GM21737 (cell line): ENCODE measurements around the gene SMIM33.
"Not testable (repeated sequence)": the region's sequence is repeated elsewhere in the genome, so short reads cannot be mapped to it uniquely, and the experiment has no call there.

Experiments used
- ATAC-seq: cut with Tn5 transposase; IDR thresholded peaks from one replicate; pipeline ENCODE4 v1.9.1; 2021; ENCODE audit warnings: mild to moderate bottlenecking, moderate library complexity; ENCODE audit not compliant: unreplicated experiment

SMIM33 gene

DNA sequence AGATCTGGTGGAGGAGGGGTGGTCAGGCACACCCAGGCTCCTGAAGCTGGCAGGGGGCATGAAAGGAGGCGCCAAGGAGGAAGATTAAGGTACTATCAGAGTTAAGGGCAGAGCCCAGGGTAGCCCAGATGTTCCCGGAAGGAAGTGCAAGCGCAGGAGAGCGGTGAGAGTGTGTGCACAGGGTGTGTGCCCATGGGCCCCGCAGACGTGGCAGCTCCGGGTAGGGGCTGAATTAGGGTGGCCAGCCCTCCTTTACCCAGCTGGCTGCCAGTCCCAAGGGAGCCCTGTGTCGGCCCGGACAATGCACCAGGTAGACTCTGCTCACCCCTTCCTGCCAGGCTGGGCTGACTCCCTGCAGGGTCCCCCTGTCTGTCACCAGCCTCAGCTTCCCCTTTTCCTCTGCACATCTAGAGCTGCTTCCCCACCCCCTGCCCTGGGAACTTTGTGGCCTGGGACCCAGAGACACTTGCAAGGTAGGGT, at the start of gene SMIM33:
SMIM33 (plus strand) TSS at position 184 of the 480 bp plus-strand sequence; CDS start at position 302, 118 bp downstream.
- no peak for ATAC-seq

DNA sequence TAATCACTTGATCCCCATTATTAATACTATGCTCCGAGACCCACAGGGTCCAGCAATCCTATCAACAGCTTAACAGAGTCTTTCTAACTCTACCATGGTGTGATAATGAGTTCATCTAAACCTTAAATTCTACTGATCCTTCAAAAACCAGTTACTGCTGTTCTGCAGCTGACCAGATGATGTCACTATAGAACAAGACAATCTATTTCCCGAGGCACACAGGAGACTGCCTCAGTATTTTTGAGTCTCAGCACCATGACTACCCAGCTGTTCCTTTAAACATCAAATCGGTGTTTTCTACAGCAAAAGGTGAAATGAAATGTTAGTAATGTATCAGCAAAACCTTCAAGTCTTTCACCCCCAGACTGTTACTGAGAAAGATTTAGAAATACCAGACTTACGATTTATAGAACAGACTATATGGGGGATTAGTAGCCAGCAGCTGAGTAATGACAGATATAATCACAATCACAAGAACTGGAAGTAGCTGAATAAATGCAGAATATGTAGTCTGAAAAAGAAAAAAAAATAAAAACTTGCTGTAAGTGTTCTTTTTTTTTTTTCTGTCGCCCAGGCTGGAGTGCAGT, 48.4 kb upstream of the SMIM33 start:
- ATAC-seq, result no peak

DNA sequence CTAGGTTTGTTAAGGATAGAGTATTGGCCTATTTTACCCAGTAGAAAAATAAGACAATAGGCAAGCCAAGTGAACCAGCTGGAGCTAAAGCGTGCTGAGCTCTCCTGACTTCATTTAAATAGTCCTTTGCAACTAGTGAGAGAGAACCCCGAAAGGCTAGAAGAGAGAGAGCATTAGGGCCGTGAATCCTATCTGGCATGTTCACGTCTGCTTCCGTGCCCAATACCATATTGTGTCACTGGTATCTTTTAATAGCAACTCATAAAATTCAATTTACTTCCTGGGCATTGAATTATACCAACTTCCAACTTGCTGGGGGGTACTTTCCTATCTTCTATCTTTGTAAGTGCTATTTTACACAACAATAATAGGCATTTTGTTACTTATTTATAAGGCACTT, 45.3 kb upstream of the SMIM33 start:
- no peak for ATAC-seq

DNA sequence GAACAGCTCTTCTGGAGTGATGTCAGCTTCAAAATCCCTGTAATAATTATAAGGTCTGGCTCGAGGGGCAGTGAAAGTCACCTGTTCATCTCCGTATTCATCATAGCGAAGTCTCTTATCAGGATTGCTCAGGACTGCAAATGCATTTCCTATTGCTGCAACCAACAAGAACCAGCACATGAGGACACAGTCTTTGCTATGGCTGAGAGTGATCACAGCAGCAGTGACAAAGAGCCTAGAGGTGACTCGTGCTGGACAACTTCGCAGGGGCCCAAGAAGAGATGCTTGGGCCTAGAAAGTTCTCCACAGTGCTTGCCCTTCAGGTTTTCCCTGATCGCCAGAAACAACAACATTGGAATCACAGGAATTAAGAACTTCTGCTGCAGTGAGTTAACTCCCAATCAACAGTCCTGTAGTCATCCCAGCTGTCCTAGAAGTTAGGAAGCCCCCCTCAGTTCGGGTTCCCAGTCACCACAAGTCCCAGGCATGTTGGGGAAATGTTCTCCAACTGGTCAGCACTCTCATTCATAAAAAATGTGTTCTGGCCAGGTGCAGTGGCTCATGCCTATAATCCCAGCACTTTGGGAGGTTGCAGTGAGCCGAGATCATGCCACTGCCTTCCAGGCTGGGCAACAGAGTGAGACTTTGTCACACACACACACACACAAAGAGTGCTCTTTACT, 44.5 kb upstream of the SMIM33 start:
- ATAC-seq, result no peak

DNA sequence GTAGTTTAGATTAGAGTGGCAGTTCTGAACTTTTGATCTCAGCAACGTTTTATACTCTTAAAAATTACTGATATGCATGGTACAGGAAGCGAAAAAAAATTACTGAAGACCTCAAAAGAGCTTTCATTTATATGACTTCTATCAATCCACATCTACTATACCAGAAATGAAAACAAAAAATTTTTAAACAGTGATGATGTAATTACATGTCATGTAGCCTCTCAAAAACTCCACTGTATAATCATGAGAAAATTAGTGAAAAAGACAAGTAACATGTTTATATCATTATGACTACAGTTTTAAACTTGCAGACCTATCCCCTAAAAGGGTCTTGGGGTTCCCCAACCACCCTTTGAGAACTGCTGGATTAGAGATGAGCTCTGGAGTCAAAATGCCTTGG, 40.8 kb upstream of the SMIM33 start:
- no peak for ATAC-seq

GRCh38 chr5:139431706-139432105, 39.1 kb upstream of the SMIM33 start:
- no peak for ATAC-seq

GRCh38 chr5:139435676-139436075, 35.1 kb upstream of the SMIM33 start:
- no peak for ATAC-seq

DNA sequence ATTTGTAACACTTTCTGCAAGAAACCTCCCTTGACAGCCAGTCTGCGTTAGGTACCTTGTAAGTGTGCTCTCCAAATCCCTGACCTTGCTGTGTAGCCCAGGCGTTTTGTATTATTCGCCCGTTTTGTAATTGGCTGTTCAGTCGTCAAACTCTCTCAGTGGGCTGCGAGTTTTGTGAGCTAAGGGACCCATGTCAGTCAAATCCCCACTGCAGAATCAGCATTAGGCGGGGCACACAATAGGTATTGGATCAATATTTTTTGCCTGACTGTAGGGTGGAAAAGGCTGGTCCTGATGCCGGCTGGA, 32.1 kb upstream of the SMIM33 start:
- ATAC-seq, result no peak

DNA sequence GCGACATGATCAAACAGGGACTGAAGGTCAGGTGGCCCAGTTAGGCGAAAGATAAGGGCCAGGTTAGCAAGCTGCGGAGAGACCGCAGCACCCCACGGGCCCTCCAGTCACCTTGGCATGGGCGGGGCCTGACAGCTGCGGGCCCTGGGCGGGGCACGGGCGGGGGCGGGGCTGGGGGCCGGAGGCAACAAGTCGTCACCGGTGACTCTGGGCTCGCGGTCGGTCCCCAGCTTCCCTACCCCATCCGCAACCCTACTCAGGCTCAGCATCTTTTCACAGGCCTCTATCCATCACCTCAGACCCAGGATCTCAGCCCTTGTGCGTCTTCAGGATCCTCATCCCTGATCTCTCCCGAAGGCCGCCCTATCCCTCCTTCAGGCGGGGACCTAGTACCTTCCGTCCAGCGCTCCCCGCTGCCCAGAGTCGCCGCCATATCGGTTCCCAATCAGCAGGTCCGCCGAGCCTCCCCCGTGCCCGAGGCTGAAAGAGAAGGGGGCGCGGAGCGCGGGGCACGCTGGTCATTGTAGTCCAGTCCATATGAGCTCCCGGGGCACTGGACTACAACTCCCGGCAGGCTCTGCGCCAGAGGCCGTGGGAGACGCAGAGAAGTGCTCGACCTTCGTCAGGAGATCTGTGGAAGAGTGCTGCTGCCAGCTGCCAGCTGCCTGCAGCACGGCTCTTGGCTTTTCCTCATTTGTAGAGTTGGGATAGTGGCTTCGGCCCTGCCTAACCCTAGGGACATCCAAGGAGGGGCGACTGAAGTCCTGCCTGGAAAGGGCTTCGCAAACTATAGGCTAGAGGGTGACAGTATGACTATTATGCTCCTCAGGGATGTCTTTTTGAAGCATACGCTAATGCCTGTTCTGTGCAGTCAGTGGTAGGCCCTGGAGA, 31.5 kb upstream of the SMIM33 start, which contains the start of gene DNAJC18:
DNAJC18 (minus strand) TSS at position 513 of the 891 bp plus-strand sequence; CDS start at position 433, 80 bp downstream.
- peak; percentile 77 for ATAC-seq

DNA sequence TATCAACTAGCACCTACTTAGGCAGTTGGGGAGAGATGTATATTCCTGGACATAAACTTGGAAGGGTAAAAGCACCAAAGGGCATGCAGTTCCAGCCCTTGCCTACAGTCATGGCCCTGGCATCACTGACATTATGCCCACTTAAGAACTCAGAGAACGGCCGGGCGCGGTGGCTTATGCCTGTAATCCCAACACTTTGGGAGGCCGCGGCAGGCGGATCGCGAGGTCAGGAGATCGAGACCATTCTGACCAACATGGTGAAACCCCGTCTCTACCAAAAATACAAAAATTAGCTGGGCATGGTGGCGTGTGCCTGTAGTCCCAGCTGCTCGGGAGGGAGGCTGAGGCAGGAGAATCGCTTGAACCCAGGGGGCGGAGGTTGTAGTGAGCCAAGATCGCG, 30.4 kb upstream of the SMIM33 start:
- not testable (repeated sequence) for ATAC-seq

DNA sequence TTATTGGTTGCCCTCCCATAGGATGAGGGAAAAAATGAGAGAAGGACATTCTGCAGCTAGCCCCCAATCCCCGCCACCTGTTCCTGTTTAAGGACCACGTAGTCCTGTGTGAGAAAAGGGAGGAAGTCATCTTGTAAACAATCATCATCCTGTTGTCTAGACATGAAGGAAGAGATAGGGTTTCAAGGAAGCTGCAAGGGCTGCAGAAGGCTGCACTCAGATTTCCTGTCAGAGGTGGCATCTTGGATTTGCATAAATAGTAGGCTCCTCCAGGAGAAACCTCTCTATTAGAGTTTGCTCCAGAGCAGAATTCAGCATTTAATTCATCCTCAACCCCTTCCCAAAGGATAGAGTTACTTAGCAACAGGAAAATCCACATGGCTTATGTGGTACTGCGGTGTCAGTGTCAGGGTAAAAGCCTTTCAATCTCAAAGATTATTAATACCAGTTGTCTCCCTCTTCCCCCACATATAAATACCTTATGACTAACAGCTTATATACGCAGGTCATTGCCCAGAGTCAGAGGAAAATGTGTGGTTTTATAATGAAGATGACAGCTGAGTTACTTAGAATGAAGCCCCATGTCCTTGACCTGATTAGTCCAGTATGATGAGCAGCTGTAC, 26.9 kb upstream of the SMIM33 start:
- ATAC-seq, result no peak

- no peak for ATAC-seq
Observed at GRCh38 chr5:139445325-139446170, 25.3 kb upstream of the SMIM33 start.

DNA sequence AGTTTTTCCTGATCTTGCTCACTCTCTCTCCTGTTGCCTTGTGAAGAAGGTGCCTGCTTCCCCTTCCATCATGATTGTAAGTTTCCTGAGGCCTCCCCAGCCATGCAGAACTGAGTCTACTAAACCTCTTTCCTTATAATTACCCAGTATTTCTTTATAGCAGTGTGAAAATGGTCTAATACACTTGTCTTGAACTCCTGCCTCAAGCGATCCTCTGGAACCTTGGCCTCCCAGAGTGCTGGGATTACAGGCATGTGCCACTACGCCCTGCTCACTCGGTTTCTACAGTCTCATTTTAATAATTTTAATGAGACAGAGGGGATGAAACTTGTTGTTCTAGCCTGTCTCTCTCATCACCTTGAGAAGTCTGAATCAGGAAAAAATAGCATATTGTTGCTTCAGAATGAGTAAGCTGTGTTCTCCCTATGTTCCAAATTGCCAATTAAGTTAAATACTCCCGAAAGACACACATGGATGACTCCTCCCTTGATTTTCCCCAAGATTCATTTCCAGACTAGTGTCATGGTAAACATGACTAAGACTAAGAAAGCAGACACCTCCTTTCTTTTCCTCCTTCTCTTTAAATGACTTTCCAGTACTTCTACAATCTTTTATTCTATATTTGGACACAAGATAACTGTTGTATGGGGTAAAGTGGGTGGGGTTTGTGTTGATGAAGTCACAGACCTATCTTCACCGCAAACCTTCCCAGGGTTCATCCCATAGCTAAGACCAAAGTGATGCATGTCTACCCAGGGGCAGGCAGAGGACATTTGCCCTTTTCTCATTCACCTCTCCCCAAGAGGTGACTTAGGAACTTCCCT, 23.6 kb upstream of the SMIM33 start:
- no peak for ATAC-seq

- no peak for ATAC-seq
Observed at GRCh38 chr5:139451176-139451575, 19.6 kb upstream of the SMIM33 start.

DNA sequence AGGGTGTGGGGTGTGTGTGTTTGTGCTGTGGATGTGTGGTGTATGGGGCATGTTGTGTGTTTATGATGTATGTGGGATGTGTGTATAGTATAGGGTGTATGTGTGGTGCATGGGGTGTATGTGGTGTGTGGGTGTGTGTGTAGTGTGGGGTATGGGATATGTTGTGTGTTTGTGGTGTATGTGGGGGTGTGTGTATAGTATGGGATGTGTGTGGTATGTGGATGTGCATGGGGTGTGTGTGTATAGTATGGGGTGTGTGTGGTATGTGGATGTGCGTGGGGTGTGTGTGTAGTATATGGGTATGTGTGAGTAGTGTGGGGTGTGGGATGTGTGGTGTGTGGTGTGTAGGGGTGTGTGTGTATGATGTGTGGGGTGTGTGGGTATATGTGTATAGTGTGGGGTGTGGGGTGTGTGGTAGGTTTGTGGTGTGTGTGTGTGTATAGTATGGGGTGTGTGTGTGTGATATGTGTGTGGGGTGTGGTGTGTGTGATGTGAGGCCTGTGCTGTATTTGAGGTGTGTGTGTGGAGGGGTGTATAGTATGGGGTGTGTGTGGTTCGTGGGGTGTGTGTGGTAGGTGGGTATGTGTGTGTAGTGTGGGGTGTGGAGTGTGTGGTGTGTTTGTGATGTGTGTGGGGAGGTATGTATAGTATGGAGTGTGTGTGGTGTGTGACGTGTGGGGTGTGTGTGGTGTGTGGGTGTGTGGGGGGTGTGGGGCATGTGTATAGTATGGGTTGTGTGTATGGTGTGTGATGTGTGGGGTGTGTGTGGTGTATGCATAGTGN, 18.7 kb upstream of the SMIM33 start:
- no peak for ATAC-seq

DNA sequence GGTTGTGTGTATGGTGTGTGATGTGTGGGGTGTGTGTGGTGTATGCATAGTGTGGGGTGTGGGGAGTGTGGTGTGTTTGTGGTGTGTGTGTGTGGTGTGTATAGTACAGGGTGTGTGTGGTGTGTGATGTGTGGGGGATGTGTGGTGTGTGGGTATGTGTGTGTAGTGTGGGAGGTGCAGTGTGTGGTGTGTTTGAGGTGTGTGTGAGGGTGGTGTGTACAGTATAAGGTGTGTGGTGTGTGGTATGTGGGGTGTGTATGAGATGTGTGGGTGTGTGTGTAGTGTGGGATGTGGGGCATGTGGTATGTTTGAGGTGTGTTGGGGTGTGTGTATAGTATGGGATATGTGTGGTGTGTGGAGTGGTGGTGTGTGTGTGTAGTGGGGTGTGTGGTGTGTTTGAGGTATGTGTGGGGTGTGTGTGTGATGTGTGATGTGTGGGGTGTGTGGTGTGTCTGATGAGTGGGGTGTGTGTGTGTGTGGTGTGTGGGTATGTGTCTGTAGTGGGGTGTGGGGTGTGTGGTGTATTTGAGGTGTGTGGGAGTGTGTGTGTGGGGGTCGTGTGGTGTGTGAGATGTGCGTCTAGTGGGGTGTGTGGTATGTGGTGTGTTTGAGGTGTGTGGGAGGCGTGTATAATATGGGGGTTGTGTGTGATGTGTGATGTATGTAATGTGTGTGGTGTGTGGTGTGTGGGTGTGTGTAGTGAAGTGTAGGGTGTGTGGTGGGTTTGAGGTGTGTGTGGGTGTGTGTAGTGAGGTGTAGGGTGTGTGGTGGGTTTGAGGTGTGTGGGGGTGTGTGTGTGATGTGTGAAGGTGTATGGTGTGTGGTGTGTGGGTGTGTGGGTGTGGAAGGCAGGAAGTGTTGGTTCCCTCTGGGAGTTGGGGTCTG, 16.9 kb upstream of the SMIM33 start:
- no peak for ATAC-seq

DNA sequence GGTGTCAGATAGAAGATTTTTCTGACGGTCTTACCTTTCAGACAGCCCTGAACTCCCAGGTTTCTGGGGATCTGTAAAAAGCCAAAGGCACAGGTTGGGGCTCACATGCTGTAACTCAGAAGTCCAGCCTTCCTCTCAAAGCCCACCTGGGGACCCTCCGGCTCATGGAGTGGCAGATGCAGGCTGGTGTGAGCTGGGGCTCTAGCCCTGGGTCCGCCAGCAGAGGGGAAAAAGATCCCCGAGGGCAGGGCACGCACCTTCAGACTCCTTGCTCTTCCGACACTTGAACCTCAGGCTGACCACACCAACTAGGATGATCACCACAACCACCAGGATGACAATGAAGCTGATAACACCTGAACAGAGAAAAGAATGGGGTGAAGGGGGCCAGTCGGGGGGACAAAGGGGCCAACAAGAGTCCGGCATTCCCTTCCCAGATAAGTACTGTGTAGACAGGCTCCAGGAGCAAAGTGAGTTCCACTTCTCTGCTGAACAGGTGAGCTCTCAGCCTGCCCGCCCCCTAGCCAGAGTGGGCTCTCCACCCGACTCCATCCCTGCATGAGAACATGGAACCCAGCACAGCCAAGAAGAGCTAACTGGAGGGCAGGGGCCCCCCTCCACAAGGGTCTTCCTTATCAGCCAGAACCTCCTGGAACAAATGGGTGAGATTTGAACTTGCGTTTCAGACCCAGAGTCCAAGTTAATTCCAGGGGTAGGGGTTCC, 16.1 kb upstream of the SMIM33 start:
- ATAC-seq, result no peak
